Measurements from ENCODE around the gene SIAH1. TPM values are rescaled to one million over a fixed set of nuclear protein-coding genes. Genes with fewer than 3 reads are reported as not detected.

SIAH1 gene
- total RNA-seq, 1 experiment from 2014 or later = 10.9 TPM

DNA sequence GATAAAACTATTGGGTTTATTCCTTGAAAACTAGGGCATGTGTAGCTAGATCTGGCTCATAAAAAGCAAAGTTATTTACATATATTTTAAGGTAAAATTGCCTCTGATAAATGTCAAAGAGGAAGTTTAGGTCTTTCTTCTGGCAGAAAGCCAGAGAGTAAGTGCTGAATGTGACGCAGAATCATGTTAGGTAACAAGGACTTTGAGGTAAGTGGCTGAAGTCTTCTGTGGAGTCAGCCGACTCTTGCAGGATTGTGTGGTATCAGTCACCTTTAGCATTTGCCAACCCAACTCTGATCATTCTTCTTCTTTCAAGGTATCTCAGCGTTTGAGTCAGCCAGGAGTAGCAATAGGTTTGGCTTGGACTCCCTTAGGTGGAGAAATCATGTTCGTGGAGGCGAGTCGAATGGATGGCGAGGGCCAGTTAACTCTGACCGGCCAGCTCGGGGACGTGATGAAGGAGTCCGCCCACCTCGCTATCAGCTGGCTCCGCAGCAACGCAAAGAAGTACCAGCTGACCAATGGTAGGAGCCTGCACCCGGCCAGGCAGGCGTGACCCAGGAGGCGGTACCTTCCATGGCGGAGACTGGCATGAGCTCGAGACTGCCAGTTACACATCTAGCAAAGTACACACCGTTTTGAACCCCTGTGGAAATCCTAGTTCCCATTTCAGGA, 37.9 kb downstream of the SIAH1 start:
- Histone ChIP-seq H3K4me2 (ENCODE audit: low read length) (no peak overlapping the region), H3K4me1 (ENCODE audit: insufficient read depth, low read length) (no peaks in the 10 kb centered on the region), H3K9me2 (replicated peaks; ENCODE audit: low read length) (no peaks in the 10 kb centered on the region), H3K4me3 (ENCODE audit: low read length) (no peak overlapping the region), H4K20me1 (ENCODE audit: low read length) (no peaks in the 10 kb centered on the region), H3K27ac (ENCODE audit: low read length) (no peak overlapping the region), H3K9ac (ENCODE audit: low read length) (no peak overlapping the region), H3K79me2 (ENCODE audit: low read length) (no peaks in the 10 kb centered on the region), H3K9me3 (ENCODE audit: low read length) (no peaks in the 10 kb centered on the region), H3K36me3 (ENCODE audit: low read depth, low read length) (no peaks in the 10 kb centered on the region; the same call in 1 of the 2 replicates), H3F3A (ENCODE audit: low read length, unreplicated experiment) (no peaks in the 10 kb centered on the region), H2AFZ (ENCODE audit: low read length) (no peak overlapping the region), H3K27me3 (ENCODE audit: low read length) (no peaks in the 10 kb centered on the region)
- TF ChIP-seq, protein P1, sequence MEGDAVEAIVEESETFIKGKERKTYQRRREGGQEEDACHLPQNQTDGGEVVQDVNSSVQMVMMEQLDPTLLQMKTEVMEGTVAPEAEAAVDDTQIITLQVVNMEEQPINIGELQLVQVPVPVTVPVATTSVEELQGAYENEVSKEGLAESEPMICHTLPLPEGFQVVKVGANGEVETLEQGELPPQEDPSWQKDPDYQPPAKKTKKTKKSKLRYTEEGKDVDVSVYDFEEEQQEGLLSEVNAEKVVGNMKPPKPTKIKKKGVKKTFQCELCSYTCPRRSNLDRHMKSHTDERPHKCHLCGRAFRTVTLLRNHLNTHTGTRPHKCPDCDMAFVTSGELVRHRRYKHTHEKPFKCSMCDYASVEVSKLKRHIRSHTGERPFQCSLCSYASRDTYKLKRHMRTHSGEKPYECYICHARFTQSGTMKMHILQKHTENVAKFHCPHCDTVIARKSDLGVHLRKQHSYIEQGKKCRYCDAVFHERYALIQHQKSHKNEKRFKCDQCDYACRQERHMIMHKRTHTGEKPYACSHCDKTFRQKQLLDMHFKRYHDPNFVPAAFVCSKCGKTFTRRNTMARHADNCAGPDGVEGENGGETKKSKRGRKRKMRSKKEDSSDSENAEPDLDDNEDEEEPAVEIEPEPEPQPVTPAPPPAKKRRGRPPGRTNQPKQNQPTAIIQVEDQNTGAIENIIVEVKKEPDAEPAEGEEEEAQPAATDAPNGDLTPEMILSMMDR (conservative IDR thresholded peaks at IDR 0.05; ENCODE audit: low read depth, low read length) = no peak
- TF ChIP-seq EZH2 (IDR thresholded peaks at IDR 0.05; ENCODE audit: low read length, unreplicated experiment) = no peak
- no peak for TF ChIP-seq EZH2phosphoT487 (IDR thresholded peaks at IDR 0.05; ENCODE audit: borderline replicate concordance, low read length)
- ChIA-PET CTCF (no interaction called here), POLR2A (ENCODE audit: unreplicated experiment) (no interaction called here)
- ATAC-seq (no peak), DNase-seq (no peak)
- BruUV-seq (replicated peaks) = no TSS peak
- intact Hi-C loops (cut with micrococcal nuclease) = no loop called here

DNA sequence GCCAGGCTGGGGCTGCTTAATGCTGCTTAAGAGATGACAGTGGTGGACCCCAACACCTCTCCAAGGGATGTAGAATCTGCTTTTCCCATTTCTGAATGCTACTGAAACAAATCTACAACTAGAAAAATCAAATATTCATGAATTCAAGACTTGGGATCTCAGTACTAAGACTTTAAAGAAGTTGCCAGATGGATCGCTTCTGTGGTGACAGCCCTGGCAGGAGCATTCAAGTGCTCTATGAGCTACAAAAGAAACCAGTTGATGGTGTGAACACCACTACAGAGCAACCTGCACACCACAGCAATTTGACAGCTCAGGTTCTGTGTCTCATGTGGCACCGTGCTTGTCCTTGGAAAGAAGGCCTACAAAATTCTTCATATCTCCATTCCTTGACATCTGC, 42.6 kb downstream of the SIAH1 start:
- TF ChIP-seq EZH2phosphoT487 (IDR thresholded peaks at IDR 0.05; ENCODE audit: borderline replicate concordance, low read length) (no peak), EZH2 (IDR thresholded peaks at IDR 0.05; ENCODE audit: low read length, unreplicated experiment) (no peak)
- TF ChIP-seq, protein P1 (conservative IDR thresholded peaks at IDR 0.05; ENCODE audit: low read depth, low read length) = no peak
- H3K4me2 ChIP-seq (ENCODE audit: low read length) = no peak overlapping the region
- H3K79me2 ChIP-seq (ENCODE audit: low read length) = no peaks in the 10 kb centered on the region
- DNase-seq = no peak
- no peaks in the 10 kb centered on the region for H3F3A ChIP-seq (ENCODE audit: low read length, unreplicated experiment)
- no peak overlapping the region for H3K4me3 ChIP-seq (ENCODE audit: low read length)
- no peak overlapping the region for H3K9ac ChIP-seq (ENCODE audit: low read length)
- H3K36me3 ChIP-seq (ENCODE audit: low read depth, low read length) = no peaks in the 10 kb centered on the region
- no peak for ATAC-seq
- no peaks in the 10 kb centered on the region for H3K27me3 ChIP-seq (ENCODE audit: low read length)
- H2AFZ ChIP-seq (ENCODE audit: low read length) = no peak overlapping the region
- H4K20me1 ChIP-seq (ENCODE audit: low read length) = no peaks in the 10 kb centered on the region
- intact Hi-C loops (cut with micrococcal nuclease) = no loop called here
- no peaks in the 10 kb centered on the region for H3K9me2 ChIP-seq (replicated peaks; ENCODE audit: low read length)
- no peaks in the 10 kb centered on the region for H3K4me1 ChIP-seq (ENCODE audit: insufficient read depth, low read length)
- ChIA-PET POLR2A (ENCODE audit: unreplicated experiment) (no interaction called here), CTCF (no interaction called here)
- no peaks in the 10 kb centered on the region for H3K9me3 ChIP-seq (ENCODE audit: low read length)
- BruUV-seq (replicated peaks) = no TSS peak
- H3K27ac ChIP-seq (ENCODE audit: low read length) = no peak overlapping the region

DNA sequence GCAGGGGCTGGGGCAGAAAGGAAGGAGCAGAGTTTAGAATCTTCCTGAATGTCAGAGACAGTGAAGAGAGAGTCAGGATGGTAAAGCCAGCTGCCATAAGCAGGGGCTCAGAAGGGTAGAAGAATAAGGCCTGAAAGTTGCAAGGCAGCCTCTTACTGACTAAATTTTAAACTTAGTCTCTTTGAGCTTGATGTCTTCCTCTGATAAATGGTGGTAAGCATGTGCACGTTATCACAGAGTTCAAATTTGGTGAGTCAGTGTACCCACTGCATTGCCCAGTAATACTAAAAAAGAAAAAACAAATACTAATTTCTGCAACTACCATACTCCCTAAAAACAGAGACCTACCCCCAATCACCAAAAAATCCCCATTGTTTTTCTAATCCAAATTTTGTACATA, 45.2 kb downstream of the SIAH1 start:
- Histone ChIP-seq H3K4me3 (ENCODE audit: low read length) (no peak overlapping the region), H4K20me1 (ENCODE audit: low read length) (no peaks in the 10 kb centered on the region), H3K9me3 (ENCODE audit: low read length) (no peaks in the 10 kb centered on the region), H3K4me2 (ENCODE audit: low read length) (no peak overlapping the region), H3K9ac (ENCODE audit: low read length) (no peak overlapping the region), H3K27ac (ENCODE audit: low read length) (no peak overlapping the region), H3K9me2 (replicated peaks; ENCODE audit: low read length) (no peaks in the 10 kb centered on the region), H3F3A (ENCODE audit: low read length, unreplicated experiment) (no peaks in the 10 kb centered on the region), H3K79me2 (ENCODE audit: low read length) (no peaks in the 10 kb centered on the region), H3K27me3 (ENCODE audit: low read length) (no peaks in the 10 kb centered on the region), H2AFZ (ENCODE audit: low read length) (no peak overlapping the region), H3K36me3 (ENCODE audit: low read depth, low read length) (peaks cover 5% of the 10 kb centered on the region; the same call in 1 of the 2 replicates), H3K4me1 (ENCODE audit: insufficient read depth, low read length) (no peaks in the 10 kb centered on the region)
- TF ChIP-seq, protein P1 (conservative IDR thresholded peaks at IDR 0.05; ENCODE audit: low read depth, low read length) = no peak
- TF ChIP-seq EZH2 (IDR thresholded peaks at IDR 0.05; ENCODE audit: low read length, unreplicated experiment) = no peak
- TF ChIP-seq EZH2phosphoT487 (IDR thresholded peaks at IDR 0.05; ENCODE audit: borderline replicate concordance, low read length) = no peak
- ATAC-seq = no peak
- intact Hi-C loops (cut with micrococcal nuclease) = no loop called here
- CTCF ChIA-PET = no interaction called here
- POLR2A ChIA-PET (ENCODE audit: unreplicated experiment) = no interaction called here
- no peak for DNase-seq
- BruUV-seq (replicated peaks) = no TSS peak

Measured in PC-3 (cell line).